Measurements from ENCODE around the gene TTYH1.

DNA sequence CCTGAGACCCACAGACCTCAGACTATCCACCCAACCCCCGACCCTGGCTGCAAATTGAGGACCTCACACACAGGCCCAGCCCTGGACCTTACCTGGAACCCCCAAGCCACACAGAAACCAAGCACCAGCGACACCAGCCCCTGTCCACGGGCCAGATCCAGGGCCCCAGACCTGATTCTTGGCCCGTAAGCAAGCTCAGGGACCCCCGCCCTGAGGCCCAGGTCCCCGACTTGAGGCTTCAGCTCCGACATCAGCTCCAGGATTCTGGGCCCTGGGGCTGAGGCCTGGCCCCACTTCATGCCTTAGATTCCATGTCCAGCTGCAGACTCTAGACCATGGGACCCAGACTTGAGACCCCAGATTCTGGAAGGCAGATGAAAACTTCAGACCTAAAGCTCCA lies 6.3 kb downstream of the TTYH1 start:
- TF ChIP-seq EP300 (IDR thresholded peaks at IDR 0.05) = no peak
- TF ChIP-seq, protein P1, sequence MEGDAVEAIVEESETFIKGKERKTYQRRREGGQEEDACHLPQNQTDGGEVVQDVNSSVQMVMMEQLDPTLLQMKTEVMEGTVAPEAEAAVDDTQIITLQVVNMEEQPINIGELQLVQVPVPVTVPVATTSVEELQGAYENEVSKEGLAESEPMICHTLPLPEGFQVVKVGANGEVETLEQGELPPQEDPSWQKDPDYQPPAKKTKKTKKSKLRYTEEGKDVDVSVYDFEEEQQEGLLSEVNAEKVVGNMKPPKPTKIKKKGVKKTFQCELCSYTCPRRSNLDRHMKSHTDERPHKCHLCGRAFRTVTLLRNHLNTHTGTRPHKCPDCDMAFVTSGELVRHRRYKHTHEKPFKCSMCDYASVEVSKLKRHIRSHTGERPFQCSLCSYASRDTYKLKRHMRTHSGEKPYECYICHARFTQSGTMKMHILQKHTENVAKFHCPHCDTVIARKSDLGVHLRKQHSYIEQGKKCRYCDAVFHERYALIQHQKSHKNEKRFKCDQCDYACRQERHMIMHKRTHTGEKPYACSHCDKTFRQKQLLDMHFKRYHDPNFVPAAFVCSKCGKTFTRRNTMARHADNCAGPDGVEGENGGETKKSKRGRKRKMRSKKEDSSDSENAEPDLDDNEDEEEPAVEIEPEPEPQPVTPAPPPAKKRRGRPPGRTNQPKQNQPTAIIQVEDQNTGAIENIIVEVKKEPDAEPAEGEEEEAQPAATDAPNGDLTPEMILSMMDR (IDR thresholded peaks at IDR 0.05) = no peak
